HG02571 (cell line): ENCODE results near the gene ALDH1L1.

Experiments used
- ATAC-seq: cut with Tn5 transposase; IDR thresholded peaks from one replicate; pipeline ENCODE4 v1.9.1; 2021; ENCODE audit warnings: mild to moderate bottlenecking, moderate library complexity; ENCODE audit not compliant: unreplicated experiment

The ALDH1L1 gene

DNA sequence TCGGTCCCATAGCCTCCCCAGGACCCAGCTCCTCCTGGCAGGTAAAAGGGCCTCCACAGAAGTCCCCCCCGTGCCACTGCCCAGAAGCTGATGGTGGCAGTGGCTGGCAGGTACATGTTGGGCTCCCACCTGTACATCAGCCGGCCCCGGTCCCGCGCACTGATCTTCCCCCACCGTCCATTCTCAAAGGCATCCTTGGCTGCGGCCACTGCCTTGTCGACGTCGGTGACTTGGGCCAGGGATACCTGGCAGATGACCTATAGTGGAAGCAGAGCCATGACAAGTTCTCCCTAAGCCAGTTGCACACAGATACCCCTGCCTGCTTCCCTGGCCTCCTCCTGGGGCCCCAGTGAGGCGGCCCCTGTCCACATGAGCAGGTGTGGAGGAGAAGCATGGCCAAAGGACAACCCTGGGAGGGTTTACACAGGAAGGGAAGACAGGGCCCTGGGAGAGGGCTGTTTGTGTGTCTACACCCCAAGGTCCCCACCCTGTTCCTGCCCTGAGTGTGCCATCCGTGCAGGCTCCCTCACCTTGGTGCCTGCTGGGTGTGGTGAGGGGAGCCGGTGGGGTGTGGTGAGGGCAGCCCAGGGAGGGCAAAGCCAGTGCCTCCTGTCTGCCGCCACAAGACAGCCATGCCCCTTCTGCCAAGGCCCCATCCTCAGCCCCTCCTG is 44.8 kb downstream of the ALDH1L1 start:
- no peak for ATAC-seq

DNA sequence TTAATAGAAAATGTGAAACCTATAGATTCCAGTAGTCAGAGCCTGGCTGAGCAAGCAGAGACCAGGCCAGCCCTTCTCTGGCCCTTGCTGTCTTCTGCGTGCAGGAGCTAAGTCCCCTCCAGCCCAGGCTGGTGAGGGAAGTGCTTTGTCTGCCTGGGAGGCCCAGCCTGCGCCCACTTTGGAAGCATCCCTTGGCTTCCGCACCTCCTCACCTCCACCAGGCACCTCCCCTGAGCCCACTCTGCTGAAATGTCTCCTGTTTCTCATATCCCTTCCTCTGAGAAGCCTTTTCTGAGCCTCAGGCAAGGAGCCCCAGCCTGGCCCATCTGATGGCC is 45.3 kb downstream of the ALDH1L1 start:
- no peak for ATAC-seq

DNA sequence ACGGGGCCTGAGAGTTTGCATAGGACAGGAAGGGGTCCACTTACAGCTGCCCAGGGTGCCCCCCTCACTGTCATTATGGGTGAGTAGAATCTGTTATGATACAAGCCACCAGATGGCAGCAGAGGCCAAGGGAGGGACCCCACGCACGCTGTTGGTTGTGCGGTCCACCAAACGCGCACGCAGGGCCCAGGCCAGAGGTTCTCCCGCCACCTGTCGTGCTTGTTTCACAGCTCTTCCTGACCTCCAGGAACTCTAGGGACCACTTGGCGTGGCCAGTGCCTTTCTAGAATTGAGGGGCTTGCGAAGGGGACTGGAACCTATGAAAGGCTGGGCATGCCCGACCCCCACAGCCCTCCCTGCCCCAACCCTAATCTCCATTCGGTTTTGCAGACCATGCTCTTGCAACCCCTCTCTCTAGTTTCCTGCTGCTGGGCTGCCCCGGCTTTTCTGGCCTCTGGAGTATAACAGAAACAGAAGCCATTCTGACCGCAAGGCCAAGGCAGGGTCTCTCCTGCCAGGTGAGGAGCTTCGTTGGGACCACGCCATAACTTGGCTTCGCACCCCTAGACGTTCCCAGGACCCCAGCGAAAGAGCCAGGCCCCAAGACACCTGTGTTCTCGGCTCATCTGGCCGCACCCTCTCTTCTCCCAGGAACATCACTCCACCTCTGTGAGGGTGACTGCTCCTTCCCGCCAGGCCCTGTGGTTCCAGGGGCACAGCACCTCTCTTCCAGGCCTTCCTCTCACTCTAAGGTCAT is 46.0 kb downstream of the ALDH1L1 start:
- no peak for ATAC-seq

- ATAC-seq: no peak
Observed at GRCh38 chr3:126133606-126134005, 46.8 kb downstream of the ALDH1L1 start.

GRCh38 chr3:126132751-126133511 is 47.5 kb downstream of the ALDH1L1 start:
- no peak for ATAC-seq

- ATAC-seq: no peak
Observed at GRCh38 chr3:126131881-126132750, 48.3 kb downstream of the ALDH1L1 start.

DNA sequence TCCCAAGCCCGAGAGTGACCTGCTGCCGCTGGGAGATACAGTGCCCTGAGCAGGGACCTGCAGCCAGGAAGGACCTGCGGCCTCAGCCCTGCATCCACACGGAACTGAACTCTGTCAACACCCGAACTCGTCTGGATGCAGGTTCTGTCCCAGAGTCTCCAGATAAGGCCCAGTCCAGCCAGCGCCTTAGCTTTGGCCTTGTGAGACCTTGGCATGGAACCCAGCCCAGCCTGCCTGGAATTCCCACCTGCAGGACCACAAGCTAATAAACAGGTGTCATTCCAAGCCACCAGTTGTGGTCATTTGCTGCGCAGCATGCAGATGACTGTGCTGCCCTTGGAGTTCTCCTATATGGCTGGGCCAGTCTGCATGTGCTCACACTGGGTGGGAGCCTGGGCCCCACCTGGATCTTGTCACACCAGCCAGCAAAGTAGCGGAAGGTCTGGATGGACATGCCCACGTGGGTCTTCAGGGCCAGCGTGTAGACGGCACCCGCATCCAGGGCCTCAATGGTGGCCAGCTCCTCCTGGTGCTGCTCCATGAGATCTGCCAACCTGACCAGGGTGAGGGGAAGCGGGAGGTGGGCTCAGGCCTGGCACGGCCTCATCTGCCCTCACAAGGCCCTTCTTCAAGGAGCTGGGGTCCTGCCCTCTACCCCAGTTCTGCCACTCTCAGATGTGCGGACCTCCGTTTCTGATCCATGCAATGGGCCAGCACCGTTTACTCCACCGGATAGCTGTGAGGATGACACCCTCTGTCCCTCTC is 49.2 kb downstream of the ALDH1L1 start:
- no peak for ATAC-seq

GRCh38 chr3:126130081-126130855 is 50.1 kb downstream of the ALDH1L1 start:
- no peak for ATAC-seq

DNA sequence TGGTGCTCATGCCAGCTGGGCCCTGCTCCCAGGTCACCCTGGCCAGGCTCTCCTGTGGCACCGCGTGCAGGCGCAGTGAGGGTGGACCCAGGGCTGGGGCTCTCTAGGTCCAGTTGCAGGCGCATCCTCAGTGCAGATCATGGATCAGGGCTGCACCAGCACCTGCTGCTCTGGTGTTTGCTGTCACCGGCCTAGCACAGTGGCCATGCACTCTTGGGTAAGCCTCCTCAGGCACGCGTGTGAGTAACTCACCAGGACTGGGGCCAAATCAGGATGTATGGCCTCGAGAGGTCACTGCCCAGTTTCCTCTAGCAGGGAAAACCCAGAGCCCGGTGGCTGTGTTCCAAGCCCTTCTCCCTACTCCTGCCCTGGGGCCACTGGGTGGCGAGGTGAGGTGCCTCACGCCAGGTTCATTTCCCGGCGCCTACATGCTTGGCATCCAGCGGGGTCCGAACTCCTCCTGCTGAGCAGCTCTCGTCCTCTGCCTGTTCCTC is 50.9 kb downstream of the ALDH1L1 start:
- no peak for ATAC-seq

- no peak for ATAC-seq
Observed at GRCh38 chr3:126128504-126129397, 51.6 kb downstream of the ALDH1L1 start.

GRCh38 chr3:126127904-126128303 is 52.5 kb downstream of the ALDH1L1 start:
- no peak for ATAC-seq

GRCh38 chr3:126127452-126127851 is 52.9 kb downstream of the ALDH1L1 start:
- ATAC-seq: no peak

DNA sequence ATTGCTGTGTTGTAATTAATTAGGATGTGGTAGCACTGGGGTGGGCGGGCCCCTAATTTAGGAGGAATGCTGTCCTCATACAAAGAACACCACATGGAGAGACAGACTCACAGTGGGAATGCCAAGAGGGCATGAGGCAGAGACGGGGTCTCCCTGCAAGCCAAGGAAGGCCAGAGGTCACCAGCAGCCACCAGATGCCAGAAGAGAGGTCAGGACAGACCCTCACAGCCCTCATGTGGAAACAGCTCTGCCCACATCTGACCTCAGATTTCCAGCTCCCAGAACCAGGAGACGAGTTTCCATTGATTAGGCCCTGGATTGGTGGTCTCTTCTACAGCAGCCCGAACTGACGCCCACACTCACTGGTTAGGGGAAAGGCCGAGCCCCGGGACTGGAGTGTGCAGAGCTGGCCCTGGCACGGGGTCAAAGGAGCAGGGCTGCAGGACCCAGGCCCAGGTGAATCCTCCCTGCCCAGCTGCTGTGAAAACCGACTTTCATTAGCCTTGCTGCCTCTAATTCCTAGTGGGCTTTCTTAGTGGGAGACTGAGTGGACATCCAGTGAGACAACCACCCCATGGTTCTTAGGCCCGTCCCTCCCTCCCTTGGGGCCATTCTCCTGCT is 53.5 kb downstream of the ALDH1L1 start:
- no peak for ATAC-seq

GRCh38 chr3:126126286-126126685 is 54.1 kb downstream of the ALDH1L1 start:
- no peak for ATAC-seq

DNA sequence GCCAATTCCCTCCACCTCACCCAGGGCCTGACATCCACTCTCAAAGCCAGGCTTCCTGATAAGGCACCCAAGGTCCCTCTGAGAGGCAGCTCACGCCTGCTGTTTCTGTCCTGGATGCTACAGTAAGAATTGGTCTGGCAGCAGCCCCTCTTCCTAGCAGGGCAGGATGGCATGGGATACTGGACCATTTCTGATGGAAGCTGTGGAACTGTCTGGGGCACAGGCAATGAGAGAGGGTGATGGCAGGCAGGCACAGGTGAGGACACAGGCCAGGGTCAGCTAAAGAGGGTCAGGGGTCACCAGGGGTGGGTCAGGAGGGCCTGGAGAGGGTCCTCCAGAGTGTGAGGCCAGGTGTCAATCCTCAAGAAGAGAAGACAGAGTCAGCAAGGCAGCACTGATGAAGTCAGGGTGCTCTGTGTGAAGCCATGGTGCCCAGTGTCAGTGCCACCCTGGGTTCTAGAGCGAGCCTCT is 54.6 kb downstream of the ALDH1L1 start:
- ATAC-seq: no peak

DNA sequence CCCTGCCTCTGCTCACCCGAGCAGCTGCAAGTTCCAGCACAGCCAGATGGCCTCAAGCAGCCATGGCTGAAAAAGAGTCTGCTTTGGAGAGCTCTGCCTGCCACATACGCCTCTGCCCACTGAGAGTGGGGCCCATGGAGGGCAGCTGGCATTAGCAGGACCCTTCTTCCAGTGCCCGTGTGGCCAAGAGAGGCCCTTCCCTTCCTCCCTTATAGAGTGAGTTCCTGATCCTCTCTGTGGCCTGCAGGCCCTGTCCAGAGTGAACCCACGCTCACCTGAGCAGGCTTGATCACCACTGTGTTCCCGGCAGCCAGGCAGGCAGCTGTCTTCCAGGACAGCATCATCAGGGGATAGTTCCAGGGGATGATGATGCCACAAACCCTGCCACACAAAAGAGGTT is 55.0 kb downstream of the ALDH1L1 start:
- ATAC-seq: no peak

- no peak for ATAC-seq
Observed at GRCh38 chr3:126124896-126125295, 55.5 kb downstream of the ALDH1L1 start.
